NB4 (cell line): ENCODE measurements around the gene IZUMO4.

Source experiments
- DNase-seq: peaks from one replicate; pipeline ENCODE4 v3.0.0; 2010; ENCODE audit warnings: low read depth
- H3K4me3 ChIP-seq: one replicate; pipeline ENCODE4 v1.5.1; 2011; ENCODE audit warnings: mild to moderate bottlenecking, low read depth, low read length, moderate library complexity
- MYC ChIP-seq: IDR thresholded peaks from 2 replicates; pipeline ENCODE4 v1.6.1; 2011; ENCODE audit warnings: low read depth, low read length
- POLR2A ChIP-seq: IDR thresholded peaks from 2 replicates; pipeline ENCODE4 v1.6.1; 2011; ENCODE audit warnings: mild to moderate bottlenecking; ENCODE audit not compliant: insufficient read length; ENCODE audit errors: extremely low read depth
- TF ChIP-seq, protein P1 (sequence below): IDR thresholded peaks from one replicate; pipeline ENCODE4 v1.5.1; 2012; ENCODE audit warnings: low read depth, low read length
- TF ChIP-seq, protein P2 (sequence below): IDR thresholded peaks from 2 replicates; pipeline ENCODE4 v1.6.1; 2011; ENCODE audit warnings: low read depth, low read length

The IZUMO4 gene

DNA sequence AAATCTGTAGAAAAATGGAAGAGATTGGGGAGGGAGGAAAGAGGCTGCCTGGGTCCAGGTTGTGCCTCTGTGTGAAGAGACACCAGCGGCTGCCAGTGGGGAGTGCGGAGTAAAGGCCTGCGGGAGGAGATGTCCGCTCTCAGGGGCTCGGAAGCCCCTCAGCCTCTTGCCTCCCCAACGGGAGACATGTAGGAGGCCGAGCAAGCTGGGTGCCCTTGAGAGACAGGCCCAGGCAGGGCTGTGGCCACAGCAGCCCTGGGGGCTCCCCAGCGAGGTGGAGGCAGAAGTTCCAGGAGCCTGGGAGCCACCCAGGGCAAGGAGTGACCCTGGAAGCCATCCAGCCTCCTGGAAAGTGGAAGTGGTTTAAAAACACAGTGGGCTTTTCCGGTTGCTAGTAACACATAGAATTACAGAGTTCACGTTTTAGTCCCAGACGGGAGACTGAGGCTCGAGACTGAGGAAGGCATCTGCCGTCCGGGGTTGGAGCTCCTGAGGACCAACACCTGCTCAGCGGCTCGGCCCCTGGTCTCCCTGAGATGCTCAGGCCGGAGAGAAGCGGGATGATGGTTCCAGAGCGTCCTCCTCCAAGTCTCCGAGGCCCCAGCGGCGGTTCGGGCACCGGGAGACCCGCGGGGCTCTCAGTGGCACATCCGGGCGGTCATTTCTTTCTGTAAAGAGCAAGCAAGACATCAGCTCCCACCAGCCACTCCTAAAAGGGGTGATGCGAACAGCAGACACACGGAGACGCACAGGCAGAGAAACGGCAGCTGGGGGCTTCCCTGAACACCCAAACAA, 23.8 kb upstream of the IZUMO4 start:
- no peak for DNase-seq
- TF ChIP-seq, protein P1, sequence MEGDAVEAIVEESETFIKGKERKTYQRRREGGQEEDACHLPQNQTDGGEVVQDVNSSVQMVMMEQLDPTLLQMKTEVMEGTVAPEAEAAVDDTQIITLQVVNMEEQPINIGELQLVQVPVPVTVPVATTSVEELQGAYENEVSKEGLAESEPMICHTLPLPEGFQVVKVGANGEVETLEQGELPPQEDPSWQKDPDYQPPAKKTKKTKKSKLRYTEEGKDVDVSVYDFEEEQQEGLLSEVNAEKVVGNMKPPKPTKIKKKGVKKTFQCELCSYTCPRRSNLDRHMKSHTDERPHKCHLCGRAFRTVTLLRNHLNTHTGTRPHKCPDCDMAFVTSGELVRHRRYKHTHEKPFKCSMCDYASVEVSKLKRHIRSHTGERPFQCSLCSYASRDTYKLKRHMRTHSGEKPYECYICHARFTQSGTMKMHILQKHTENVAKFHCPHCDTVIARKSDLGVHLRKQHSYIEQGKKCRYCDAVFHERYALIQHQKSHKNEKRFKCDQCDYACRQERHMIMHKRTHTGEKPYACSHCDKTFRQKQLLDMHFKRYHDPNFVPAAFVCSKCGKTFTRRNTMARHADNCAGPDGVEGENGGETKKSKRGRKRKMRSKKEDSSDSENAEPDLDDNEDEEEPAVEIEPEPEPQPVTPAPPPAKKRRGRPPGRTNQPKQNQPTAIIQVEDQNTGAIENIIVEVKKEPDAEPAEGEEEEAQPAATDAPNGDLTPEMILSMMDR, result no peak
- TF ChIP-seq POLR2A (no peak), MYC (no peak)
- TF ChIP-seq, protein P2, sequence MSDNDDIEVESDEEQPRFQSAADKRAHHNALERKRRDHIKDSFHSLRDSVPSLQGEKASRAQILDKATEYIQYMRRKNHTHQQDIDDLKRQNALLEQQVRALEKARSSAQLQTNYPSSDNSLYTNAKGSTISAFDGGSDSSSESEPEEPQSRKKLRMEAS, result no peak

DNA sequence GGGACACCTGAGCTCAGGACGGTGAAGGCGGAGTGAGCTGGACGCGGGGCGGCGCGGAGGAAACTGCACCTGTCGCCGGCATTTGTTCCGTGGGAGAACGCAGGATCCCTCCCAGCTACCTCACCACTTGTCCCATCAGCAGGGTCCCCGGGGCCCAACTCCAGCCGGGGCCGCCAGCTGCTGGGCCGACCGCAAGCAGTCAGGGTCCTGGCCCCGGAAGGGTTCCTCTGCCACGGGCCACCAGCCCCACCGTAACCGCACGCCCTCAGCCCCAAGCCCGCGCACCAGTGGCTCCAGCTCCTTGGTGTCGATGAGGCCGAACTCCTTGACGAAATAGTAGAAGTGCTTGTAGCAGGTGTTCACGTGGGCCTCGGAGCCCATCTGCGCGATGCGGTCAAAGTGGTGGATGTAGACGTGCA, 20.2 kb upstream of the IZUMO4 start:
- TF ChIP-seq, protein P1, result no peak
- TF ChIP-seq, protein P2, result no peak
- TF ChIP-seq MYC (no peak), POLR2A (no peak)
- H3K4me3 ChIP-seq, result no peak overlapping the region
- no peak for DNase-seq

More for the DNA sequence above, 23.8 kb upstream of the IZUMO4 start:
- no peak overlapping the region for H3K4me3 ChIP-seq

DNA sequence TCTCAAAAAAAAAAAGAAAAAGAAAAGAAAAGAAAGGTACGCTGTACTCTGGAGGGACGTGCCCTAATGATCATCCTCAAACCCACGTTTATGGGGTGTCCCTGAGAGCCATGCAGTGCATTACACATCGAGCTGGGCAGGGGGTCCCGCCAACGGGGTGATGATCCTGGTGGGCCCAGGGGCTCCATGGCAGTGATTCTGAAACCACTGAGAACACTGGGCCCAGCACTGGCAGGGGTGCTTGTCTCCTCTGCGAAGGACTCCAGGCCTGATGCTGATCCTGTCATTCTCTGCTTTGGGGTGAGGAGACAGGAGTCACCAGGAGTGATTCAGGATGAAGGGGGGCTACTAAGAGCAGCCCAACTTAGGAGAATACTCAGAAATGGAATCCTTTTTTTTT, 19.3 kb upstream of the IZUMO4 start:
- DNase-seq, result no peak
- no peak overlapping the region for H3K4me3 ChIP-seq
- TF ChIP-seq, protein P1, result no peak
- TF ChIP-seq, protein P2, result no peak
- TF ChIP-seq MYC (no peak), POLR2A (no peak)

DNA sequence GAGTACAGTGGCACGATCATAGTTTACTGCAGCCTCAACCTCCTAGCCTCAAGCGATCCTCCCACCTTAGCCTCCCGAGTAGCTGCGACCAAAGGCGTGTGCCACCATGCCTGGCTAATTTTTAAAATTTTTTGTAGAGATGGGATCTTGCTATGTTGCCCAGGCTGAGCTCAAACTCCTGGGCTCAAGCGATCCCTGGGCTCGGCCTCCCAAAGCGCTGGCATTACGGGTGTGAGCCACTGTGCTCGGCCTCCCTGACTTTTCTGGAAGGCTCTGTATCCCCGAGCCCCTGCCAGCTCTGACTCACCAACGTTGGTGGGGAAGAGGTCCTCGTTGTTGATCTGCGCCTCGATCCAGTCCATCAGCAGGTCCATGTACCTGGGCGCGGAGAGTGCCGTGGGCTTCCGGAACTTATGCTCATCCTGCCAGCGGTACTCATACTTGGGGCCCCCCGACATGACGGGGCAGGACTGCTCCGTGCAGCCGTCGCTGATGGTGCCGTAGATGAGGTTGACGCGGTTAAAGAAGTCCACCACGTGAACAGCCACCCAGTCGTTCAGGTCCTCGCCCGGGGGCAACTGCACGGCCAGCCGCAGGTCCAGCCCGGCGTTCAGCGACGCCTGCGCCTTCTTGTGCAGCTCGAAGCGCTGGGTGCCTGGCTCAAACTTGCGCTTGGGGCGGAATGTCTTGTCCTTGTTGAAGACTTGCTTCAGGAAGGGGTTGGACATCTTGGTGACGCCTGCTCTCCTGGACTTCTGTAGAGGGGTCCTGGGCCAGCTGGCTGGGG, 18.7 kb upstream of the IZUMO4 start:
- no peak overlapping the region for H3K4me3 ChIP-seq
- TF ChIP-seq, protein P1, result no peak
- TF ChIP-seq, protein P2, result no peak
- TF ChIP-seq POLR2A, result no peak
- TF ChIP-seq MYC, result no peak
- no peak for DNase-seq

DNA sequence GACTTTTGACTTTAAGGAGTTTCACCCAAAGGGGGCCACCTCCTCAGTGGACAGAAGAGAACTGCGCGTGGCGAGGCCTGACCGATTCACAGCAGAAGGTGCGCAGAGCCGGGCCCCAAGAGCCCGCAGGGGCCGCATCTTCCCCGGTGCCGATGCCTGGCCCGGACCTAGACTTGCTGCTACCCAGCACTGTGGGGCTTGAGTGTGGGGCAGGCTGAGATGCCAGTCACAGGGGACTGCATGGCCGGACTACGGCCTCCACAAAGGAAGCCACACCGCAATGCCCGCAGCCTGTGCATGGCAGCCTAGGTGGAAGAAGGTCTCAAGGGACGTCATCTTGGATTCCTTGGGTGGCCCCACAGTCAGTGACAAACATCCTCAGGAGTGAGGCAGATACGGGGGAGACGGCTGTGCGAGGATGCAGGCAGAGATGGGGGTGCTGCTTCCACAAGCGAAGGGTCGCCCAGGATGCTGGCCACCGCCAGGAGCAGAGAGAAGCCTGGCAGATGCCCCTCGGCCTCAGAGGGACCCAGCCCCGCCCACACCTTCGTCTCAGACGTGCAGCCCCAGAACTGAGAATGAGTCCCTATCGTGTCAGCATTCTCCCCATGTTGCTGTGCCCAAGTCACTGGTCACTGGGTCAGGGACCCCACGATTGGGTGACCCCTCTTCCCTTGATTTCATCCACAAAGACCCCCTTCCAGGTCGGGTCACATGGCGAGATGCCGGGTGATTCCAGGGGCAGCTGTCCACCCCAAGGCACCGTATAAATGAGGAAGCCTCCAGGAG, 17.4 kb upstream of the IZUMO4 start:
- no peak for DNase-seq
- H3K4me3 ChIP-seq, result no peak overlapping the region
- no peak for TF ChIP-seq POLR2A
- TF ChIP-seq, protein P1, result no peak
- TF ChIP-seq, protein P2, result no peak
